ENCODE measurements around the gene NTM.

The NTM gene

DNA sequence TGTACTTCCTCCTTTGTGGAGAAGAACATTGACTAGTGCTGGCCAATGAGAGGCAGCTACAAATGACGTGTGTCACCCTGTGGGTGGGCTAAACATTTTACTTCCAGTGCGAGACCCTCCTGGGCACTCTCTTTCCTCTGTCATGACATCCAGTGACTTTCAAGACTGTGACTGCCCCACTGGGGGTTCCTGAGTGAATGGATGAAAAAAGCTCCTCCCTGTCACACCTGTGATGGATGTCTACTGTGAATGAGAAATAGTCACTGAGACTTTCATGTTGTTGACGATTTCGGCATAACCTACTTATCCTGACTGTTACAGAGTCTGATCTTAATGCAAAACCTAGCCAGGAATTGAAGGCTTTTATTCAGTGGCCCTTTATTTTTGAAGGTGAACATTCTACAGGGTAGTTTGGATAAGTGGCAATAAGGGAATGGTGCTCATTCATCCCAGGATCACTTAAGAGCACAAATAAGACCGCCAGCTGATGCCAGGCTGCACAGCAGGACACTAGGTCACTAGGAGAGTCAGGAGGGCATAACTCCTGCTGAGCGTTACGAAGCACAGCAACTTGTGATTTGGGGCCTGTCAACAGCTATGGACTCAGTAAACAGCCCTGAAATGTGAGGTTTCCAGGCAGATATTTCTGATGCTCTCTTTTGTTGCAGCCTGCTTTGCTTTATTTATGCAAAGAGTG is 636.6 kb downstream of the NTM start:
- TF ChIP-seq, protein P1, sequence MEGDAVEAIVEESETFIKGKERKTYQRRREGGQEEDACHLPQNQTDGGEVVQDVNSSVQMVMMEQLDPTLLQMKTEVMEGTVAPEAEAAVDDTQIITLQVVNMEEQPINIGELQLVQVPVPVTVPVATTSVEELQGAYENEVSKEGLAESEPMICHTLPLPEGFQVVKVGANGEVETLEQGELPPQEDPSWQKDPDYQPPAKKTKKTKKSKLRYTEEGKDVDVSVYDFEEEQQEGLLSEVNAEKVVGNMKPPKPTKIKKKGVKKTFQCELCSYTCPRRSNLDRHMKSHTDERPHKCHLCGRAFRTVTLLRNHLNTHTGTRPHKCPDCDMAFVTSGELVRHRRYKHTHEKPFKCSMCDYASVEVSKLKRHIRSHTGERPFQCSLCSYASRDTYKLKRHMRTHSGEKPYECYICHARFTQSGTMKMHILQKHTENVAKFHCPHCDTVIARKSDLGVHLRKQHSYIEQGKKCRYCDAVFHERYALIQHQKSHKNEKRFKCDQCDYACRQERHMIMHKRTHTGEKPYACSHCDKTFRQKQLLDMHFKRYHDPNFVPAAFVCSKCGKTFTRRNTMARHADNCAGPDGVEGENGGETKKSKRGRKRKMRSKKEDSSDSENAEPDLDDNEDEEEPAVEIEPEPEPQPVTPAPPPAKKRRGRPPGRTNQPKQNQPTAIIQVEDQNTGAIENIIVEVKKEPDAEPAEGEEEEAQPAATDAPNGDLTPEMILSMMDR (IDR thresholded peaks at IDR 0.05; ENCODE audit: low read depth, low read length): no peak
- H3K4me3 ChIP-seq (ENCODE audit: low read depth, low read length): no peak overlapping the region

DNA sequence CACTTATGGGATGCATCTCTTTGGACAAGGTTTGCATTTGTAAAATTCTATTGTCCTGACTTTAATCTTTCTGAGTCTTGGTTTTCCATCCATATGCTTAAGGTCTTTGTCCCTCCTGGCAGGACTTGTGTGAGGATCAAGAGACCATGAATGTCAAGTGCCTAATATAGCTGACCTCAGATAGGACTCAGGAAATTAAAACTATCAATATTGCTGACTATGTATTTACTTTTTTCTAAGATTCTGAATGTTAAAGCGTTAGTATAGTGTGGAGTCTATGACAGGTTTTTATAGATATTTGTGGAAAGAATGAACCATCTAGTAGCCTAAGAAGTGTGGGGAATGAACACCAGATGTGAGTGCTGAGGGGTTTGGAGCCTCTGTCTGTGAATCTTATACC is 637.8 kb downstream of the NTM start:
- H3K4me3 ChIP-seq (ENCODE audit: low read depth, low read length): no peak overlapping the region
- TF ChIP-seq, protein P1 (IDR thresholded peaks at IDR 0.05; ENCODE audit: low read depth, low read length): no peak

DNA sequence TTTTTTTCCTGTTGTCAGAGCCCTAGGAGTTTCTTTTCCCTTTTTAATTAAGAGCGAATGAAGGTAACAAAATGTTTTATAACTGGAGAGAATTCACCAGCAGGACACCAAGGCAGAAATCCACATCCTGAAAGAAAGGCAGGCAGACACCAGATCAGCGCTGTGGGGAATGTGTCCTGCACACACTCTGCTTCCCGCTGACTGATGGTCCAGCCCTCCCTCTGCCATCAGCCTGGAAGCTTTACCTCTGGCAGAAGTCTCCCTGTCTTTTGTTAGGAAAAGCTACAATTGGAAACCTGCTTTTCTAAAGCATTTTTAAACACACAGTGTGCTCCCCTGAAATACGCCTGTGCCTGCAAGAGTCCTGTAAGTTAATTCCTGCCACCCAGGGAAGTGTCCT is 638.5 kb downstream of the NTM start:
- TF ChIP-seq, protein P1 (IDR thresholded peaks at IDR 0.05; ENCODE audit: low read depth, low read length): no peak
- H3K4me3 ChIP-seq (ENCODE audit: low read depth, low read length): no peak overlapping the region

DNA sequence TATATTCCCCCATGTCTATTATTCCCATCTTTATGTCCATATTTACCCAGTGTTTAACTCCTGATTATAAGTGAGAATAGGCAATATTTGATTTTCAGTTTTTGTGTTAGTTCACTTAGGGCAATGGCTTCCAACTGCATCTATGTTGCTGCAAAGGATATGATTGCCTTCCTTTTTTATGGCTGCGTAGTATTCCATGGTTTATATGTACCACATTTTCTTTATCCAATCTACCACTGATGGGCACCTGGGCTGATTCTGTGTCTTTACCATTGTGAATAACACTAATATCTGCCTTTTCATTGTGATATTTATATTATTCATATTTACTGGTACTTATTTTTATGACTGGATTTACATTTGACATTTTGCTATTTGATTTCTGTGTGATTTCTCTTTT is 649.6 kb downstream of the NTM start:
- TF ChIP-seq, protein P1 (IDR thresholded peaks at IDR 0.05; ENCODE audit: low read depth, low read length): no peak
- H3K4me3 ChIP-seq (ENCODE audit: low read depth, low read length): no peak overlapping the region

DNA sequence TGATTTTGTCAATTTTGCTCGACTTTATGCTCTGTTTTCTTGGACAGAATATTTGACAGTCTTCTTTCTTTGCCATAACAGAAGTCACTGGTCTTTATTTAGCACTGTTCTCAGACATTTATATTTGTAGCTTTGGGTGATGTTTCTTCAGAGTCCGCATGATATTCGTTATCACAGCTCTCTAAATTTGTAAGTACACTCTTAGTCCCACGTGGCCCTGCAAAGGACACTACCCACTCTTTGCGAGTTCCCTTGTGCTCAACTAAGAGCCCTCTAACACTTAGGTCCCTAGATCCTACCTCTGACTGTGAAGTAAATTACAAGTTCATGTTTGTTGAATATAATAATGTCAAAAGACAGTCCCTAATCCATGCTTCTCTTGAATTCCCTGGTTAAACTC is 651.9 kb downstream of the NTM start:
- TF ChIP-seq, protein P1 (IDR thresholded peaks at IDR 0.05; ENCODE audit: low read depth, low read length): no peak
- H3K4me3 ChIP-seq (ENCODE audit: low read depth, low read length): no peak overlapping the region

DNA sequence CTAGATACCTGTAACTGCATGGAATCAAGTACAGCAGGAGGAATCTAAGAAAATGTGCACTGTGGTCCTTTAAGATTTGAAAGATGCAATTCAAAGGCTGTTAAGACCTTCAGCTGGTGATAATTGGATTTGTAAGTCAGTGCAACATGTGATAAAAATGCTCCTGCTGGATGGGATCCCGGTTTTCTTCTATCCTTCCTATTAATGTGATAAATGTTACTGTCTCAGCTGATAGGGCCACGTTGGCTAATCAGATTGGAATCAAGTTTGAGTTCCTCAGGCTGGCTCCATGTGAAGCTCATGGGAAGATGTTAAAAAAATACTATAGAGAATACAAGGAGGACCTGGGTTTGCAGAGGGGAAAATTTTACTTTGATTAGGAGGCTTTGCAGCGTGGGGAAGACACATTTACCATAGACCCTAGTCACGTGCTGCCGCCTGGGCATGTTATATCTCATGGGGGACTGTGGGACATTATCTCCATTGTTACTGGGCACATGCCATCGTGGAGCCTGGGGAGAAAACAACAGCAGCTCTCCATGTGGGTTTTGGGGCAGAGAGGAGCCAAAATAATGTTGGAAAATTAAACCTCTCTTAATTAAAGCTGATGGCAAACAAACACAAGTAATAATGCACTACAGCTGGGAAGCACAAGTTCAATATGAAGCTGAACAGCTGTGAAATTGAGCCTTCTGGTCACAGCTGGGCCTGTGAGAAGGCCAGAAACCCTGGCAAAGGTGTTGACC is 652.5 kb downstream of the NTM start:
- TF ChIP-seq, protein P1 (IDR thresholded peaks at IDR 0.05; ENCODE audit: low read depth, low read length): no peak
- no peak overlapping the region for H3K4me3 ChIP-seq (ENCODE audit: low read depth, low read length)

DNA sequence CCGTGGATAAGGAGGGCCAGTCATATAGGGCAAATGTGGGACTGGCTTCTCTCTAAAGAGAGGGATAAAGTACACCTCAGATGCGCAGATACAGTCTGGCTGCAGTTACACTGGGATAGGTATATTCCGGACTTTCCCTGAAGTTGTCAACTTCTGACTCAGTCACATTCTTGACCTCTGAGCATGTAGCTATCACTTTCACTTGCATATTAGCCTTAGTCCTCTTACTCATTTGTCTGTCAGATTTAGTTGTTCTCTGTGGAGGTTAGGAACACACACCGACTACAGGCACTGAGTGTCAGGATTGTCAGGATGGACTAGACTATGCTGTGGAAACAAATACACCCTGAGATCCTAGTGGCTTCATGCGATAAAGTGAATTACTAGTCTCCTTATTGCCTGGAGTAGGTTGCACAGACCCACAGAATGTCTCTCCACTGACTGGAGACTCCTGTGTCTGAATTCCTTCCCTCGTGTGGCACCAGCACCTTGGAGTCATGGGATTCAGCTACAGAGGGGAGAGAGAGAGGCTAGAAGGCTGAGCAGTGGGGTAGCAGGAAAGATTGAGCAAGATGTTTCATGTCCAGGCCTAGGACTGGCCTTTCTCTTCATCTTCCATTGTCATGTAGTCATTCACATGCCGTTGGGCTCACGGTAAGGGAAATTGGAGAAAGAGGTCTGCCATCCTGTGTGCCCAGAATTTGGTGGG is 654.3 kb downstream of the NTM start:
- TF ChIP-seq, protein P1 (IDR thresholded peaks at IDR 0.05; ENCODE audit: low read depth, low read length): no peak
- H3K4me3 ChIP-seq (ENCODE audit: low read depth, low read length): no peak overlapping the region
